AG04450 (cell line): Measurements from ENCODE around the gene ESR2. TPM values are rescaled to one million over a fixed set of nuclear protein-coding genes. Genes with fewer than 3 reads are reported as not detected.

Experiments
- CTCF ChIA-PET: fragments of 300-600, 350-600 bp; formaldehyde crosslinking; extraction: SDS; loops from one replicate; lab custom pipeline; 2022; ENCODE audit warnings: antibody characterized with exemption, inconsistent platforms; lab: Charles Lee
- POLR2A ChIA-PET: fragments of 350-600 bp; formaldehyde crosslinking; extraction: SDS; loops from one replicate; lab custom pipeline; 2021; ENCODE audit warnings: antibody characterized with exemption, inconsistent platforms; lab: Yijun Ruan, JAX
- DNase-seq: peaks from one replicate; pipeline ENCODE4 v3.0.0-alpha.2; 2011; ENCODE audit warnings: low read depth, low spot score
- H3K27ac ChIP-seq: one replicate; pipeline ENCODE4 v1.5.1; 2012; ENCODE audit warnings: low read depth, low read length, control low read depth
- H3K27me3 ChIP-seq: one replicate; pipeline ENCODE4 v1.6.0; 2012; ENCODE audit warnings: low read length; ENCODE audit not compliant: control insufficient read depth, insufficient read depth
- H3K4me3 ChIP-seq: 2 replicates; pipeline ENCODE4 v1.5.1; 2011; ENCODE audit warnings: mild to moderate bottlenecking, low read depth, low read length, control low read depth
- H3K9me3 ChIP-seq: 2 replicates; pipeline ENCODE4 v1.5.1; 2012; ENCODE audit warnings: low read length; ENCODE audit not compliant: control insufficient read depth, insufficient read depth
- CTCF ChIP-seq: IDR thresholded peaks from 2 replicates; pipeline ENCODE4 v1.5.1; 2011; ENCODE audit warnings: low read depth, low read length, control low read depth, inconsistent platforms
- polyA plus RNA-seq: library from polyadenylated mRNA; depleted of rRNA; stranded (reverse); fragments of >200 nt; gene quantifications from 2 replicates; pipeline ENCODE4 v1.2.3, GENCODE V29; 2011

The ESR2 gene
- polyA plus RNA-seq, 1 experiment: 0.04 TPM

GRCh38 chr14:64110802-64111201 lies 183.4 kb downstream of the ESR2 start:
- DNase-seq: no peak
- no peaks in the 10 kb centered on the region; the same call in 1 of the 2 replicates for H3K9me3 ChIP-seq
- H3K27ac ChIP-seq: no peak overlapping the region
- no peak for TF ChIP-seq CTCF
- no peak overlapping the region for H3K4me3 ChIP-seq
- ChIA-PET CTCF (interaction anchor here (1.1 to 1.2 kb wide), 2 partner anchors 192 to 193 kb away, joined by 3 to 6 read pairs; no protein-coding TSS in a partner anchor), POLR2A (no interaction called here)
- no peaks in the 10 kb centered on the region for H3K27me3 ChIP-seq

- ChIA-PET CTCF (interaction anchor here (0.7 to 1.2 kb wide), 4 partner anchors 185 to 309 kb away, joined by 3 to 6 read pairs (median 4); no protein-coding TSS in a partner anchor), POLR2A (interaction anchor here (0.7 kb wide), 1 partner anchor 32 kb away, joined by 7 read pairs; no protein-coding TSS in a partner anchor)
- DNase-seq: peak; percentile 6
- Histone ChIP-seq H3K27me3 (no peaks in the 10 kb centered on the region), H3K4me3 (no peak overlapping the region), H3K27ac (no peak overlapping the region), H3K9me3 (no peaks in the 10 kb centered on the region; the same call in 1 of the 2 replicates)
- TF ChIP-seq CTCF: no peak
Observed at GRCh38 chr14:64109819-64110554, 184.2 kb downstream of the ESR2 start.

GRCh38 chr14:64107438-64107837 lies 186.7 kb downstream of the ESR2 start:
- no peaks in the 10 kb centered on the region for H3K27me3 ChIP-seq
- CTCF ChIA-PET: interaction anchor here (1.3 kb wide), 1 partner anchor 29 kb away, joined by 3 read pairs; no protein-coding TSS in a partner anchor
- no peak overlapping the region for H3K4me3 ChIP-seq
- no peak for TF ChIP-seq CTCF
- no peak for DNase-seq
- POLR2A ChIA-PET: no interaction called here
- no peak overlapping the region for H3K27ac ChIP-seq
- no peaks in the 10 kb centered on the region; the same call in 1 of the 2 replicates for H3K9me3 ChIP-seq

GRCh38 chr14:64098120-64098519 lies 196.1 kb downstream of the ESR2 start:
- TF ChIP-seq CTCF: no peak
- CTCF ChIA-PET: no interaction called here
- Histone ChIP-seq H3K9me3 (no peaks in the 10 kb centered on the region), H3K4me3 (no peak overlapping the region), H3K27me3 (no peaks in the 10 kb centered on the region), H3K27ac (no peak overlapping the region)
- POLR2A ChIA-PET: no interaction called here
- DNase-seq: no peak

GRCh38 chr14:64095620-64096019 lies 198.6 kb downstream of the ESR2 start:
- H3K27ac ChIP-seq: no peak overlapping the region
- no peak for TF ChIP-seq CTCF
- ChIA-PET CTCF (no interaction called here), POLR2A (no interaction called here)
- DNase-seq: no peak
- H3K27me3 ChIP-seq: no peaks in the 10 kb centered on the region
- H3K9me3 ChIP-seq: no peaks in the 10 kb centered on the region
- H3K4me3 ChIP-seq: no peak overlapping the region
